ENCODE data around the gene DPYSL3.

The DPYSL3 gene

DNA sequence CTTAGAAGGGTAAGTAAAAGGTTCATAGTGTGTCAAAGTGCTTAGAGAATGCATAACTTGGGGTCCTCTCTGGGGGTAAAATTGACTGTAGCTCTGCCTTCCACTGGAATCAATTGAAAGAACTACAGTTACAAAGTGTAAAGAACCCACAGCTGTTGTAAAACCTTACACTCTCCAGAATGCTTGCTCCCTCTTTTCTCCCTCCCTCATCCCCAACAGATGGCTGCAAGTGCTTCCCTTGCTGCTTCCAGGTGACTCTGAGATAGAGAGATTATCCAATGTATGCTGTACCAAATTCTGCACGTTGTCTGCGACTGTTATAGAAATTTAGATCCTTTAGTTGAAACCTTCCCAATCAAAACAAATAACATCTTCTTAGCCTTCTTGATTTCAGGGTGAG lies 149.1 kb downstream of the DPYSL3 start:
- DNase-seq = no peak

DNA sequence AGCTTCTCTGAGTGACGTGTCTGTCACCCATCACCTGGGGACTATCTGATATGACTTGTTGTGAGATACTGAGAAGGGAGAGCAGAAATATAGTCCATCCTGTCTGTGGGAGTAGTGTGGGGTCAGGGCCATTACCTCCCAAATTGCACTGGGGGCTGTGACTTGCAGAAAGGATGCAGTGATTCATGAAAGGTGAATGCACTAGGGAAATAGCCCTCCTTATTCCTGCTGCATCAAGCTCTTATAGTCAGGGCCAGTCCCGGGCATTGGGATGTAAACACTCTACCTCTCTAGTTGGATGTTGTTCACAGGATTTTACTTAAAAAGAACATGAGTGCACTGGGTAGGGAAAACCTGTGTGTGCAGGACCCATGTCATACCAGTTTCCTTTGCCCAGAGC lies 150.3 kb downstream of the DPYSL3 start:
- no peak for DNase-seq

DNA sequence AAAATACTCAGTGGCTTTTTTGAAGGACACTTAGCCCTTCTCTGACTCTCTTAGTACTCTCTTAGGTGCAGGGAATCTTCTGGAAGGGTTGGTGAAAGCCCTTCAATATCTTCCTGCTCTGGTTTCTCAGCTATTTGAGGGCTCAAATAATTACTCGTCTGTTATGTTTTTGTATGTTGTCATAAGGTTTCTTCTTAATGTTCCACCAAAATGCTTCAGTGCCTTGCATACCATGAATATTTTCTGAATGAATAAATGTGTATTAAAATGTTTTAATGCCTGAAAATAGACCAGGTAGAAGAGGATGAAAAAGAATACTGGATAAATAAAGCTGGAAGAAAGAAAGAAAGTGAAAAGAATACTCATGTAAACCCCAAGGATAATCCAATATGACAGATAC lies 150.8 kb downstream of the DPYSL3 start:
- no peak for DNase-seq

DNA sequence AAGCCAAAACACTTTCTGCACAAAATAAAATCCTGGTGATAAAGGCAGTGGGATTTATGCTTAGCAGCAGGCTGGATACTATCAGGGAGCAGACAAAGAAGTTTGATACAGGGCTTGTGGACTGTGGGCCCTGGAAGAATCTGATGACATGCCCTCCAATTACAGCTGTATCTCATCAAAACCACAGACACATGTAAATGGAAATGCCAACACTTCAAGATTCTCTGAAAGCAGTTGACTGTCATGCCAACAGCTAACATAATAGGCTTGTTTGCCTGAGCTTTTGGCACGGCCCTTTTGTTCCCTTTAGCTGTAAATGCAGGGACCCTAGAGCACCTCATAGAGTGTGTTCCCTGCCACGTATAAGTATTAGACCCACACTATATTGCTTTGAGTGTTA lies 160.6 kb downstream of the DPYSL3 start:
- no peak for DNase-seq

DNA sequence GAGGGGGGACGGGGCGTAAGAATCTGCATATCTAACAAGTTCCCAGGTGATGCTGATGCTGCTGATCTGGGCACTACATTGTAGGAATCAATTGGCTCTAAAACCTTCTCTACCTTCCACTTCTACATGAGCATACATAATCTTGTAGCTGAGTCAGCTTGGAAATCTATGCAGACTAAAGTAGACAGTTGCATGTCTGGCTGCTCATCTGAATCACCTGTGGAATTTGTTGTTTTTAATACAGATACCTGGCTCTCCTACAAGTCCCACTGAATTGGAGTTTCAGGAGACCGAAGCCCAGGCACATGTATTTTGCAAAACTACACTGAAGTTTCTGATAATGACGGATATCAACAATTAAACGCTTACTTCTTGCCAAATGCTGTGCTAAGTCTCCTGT lies 161.4 kb downstream of the DPYSL3 start:
- no peak for DNase-seq

DNA sequence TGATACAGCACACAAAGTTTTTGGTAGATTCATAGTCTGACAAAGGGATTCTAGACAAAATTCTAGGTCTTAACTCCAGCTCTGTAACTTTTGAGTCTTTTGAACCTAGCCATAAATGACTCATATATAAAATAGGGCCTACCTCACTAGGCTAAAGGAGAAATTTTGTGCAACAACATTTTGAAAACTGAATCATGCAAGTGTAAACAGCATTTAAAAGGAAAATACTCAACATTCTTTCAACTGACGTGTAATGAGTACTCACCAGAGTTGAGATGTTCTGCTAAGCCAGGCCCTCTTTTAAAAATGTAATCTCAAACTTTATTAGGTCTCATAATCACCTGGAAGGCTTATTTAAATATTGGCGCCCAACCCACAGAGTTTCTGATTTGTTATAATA lies 161.8 kb downstream of the DPYSL3 start:
- DNase-seq = no peak

DNA sequence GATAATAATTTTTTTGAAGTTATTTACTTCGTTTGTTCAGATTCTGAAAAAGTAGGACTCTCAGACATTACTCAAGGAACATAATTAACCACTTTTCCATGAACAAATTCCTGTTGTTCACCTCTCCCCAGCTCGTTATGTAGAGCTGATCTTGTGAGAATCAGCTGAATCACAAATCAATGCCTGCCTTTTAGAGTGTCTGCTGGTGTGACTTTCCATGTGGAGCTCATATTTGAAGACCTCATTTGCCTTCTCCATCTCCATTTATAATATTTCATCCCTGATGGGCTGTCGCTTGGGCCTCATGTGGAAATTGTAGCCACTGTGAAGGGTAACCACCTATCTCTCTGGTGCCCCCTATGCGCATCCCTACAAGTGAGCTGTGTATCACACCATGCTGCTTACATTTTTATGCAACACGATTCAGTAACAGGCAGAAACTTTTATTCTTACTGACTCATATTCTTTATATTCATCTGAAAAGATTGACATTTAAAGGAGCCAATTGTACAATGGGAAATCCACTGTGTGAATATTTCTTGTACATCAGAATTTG lies 163.8 kb downstream of the DPYSL3 start:
- no peak for DNase-seq

DNA sequence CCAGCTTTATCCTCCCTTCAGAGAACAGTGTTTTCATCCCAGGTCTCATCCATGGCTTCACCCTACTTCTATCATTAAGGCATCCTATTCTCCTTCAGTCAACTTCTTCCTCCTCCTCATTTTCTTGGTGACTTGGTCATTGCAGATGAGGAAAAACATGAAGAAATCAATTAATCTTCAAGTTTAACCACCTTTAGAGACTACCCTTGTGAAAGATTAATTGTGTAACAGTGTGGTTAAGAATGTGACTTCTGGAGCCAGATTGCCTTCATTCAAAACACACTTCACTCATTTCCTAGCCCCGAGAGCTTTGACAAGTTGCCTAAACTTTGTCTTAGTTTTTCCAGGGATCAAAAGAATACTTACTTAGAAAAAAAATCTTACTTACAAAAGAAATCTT lies 165.0 kb downstream of the DPYSL3 start:
- DNase-seq = no peak

DNA sequence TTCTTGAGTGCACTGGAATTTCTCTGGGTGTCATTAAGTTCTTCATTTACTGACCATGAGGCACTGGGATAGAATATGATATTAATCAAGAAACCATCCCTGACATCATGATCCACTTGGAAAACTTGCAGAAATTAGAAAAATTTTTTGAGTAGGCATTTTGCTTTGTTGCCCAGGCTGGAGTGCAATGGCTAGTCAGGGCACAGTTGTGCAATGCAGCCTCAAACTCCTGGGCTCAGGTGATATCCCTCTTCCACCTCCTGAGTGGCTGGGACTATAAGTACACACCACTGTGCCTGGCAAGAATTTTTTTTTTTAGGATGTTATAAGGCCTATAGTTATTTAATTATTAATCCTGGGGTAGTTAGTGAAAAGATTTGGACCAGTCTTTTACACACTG lies 168.5 kb downstream of the DPYSL3 start:
- no peak for DNase-seq

DNA sequence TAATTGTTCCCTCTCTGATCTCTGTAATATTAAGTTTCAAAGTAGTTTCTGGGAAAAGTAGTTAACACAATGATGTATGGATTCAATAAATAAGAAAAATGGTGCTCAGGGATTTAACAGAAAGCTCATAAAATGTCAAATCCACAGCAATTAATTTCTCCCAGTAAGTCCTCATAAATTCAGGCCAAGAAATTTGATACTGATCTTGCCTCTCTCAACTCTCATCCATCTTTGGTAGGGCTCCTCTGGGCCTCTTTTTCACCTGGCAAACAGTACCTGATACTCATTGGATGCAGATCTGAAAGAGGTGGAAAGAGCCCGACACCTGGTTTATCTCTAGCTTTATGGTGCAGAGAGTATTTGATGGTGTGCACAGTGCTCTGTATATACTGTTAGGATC lies 168.9 kb downstream of the DPYSL3 start:
- DNase-seq = no peak

All from CD4-positive, alpha-beta T cell treated with Interleukin-6 for 4 hours (primary cell).